HEK293T (cell line): ENCODE results near the gene POFUT2.

Source experiments
- CTCF ChIA-PET: fragments of 350-600 bp; formaldehyde crosslinking; extraction: SDS; loops from one replicate; lab custom pipeline; 2021; ENCODE audit warnings: antibody characterized with exemption, inconsistent platforms; lab: Yijun Ruan, JAX
- POLR2A ChIA-PET: fragments of 350-600 bp; formaldehyde crosslinking; extraction: SDS; loops from one replicate; lab custom pipeline; 2020; ENCODE audit warnings: antibody characterized with exemption, inconsistent platforms; lab: Yijun Ruan, JAX
- DNase-seq: peaks from one replicate; pipeline ENCODE4 v3.0.0; 2012; ENCODE audit warnings: mixed read lengths; ENCODE audit errors: extremely low spot score
- ARNT ChIP-seq: fragments of 450-650 bp; IDR thresholded peaks from 2 replicates; pipeline ENCODE4 v1.6.1; 2017; ENCODE audit warnings: mild to moderate bottlenecking
- BHLHE40 ChIP-seq: fragments of 450-650 bp; IDR thresholded peaks from 2 replicates; pipeline ENCODE4 v1.6.1; 2016; ENCODE audit warnings: mild to moderate bottlenecking, moderate library complexity, borderline replicate concordance
- CTBP1 ChIP-seq: fragments of 450-650 bp; IDR thresholded peaks from 2 replicates; pipeline ENCODE4 v1.6.1; 2016; ENCODE audit warnings: borderline replicate concordance
- ELF4 ChIP-seq: fragments of 450-650 bp; IDR thresholded peaks from 2 replicates; pipeline ENCODE4 v1.6.1; 2017; ENCODE audit warnings: antibody characterized with exemption
- FOXA1 ChIP-seq: fragments of 450-650 bp; IDR thresholded peaks from 2 replicates; pipeline ENCODE4 v1.6.1; 2016; ENCODE audit warnings: mild to moderate bottlenecking
- FOXK2 ChIP-seq: fragments of 450-650 bp; IDR thresholded peaks from 2 replicates; pipeline ENCODE4 v1.6.1; 2016; ENCODE audit warnings: mild to moderate bottlenecking
- FOXM1 ChIP-seq: fragments of 450-650 bp; IDR thresholded peaks from 2 replicates; pipeline ENCODE4 v1.6.1; 2017; ENCODE audit warnings: mild to moderate bottlenecking, borderline replicate concordance
- HDGF ChIP-seq: fragments of 450-650 bp; IDR thresholded peaks from 2 replicates; pipeline ENCODE4 v1.6.1; 2017; ENCODE audit warnings: antibody characterized with exemption, borderline replicate concordance
- L3MBTL2 ChIP-seq: fragments of 450-650 bp; conservative IDR thresholded peaks from 2 replicates; pipeline ENCODE4 v1.6.1; 2016; ENCODE audit warnings: mild to moderate bottlenecking
- LEF1 ChIP-seq: fragments of 450-650 bp; IDR thresholded peaks from 2 replicates; pipeline ENCODE4 v1.6.1; 2017; ENCODE audit warnings: mild to moderate bottlenecking, borderline replicate concordance
- NFRKB ChIP-seq: fragments of 450-650 bp; IDR thresholded peaks from 2 replicates; pipeline ENCODE4 v1.6.1; 2016; ENCODE audit warnings: mild to moderate bottlenecking, moderate library complexity
- SP1 ChIP-seq: fragments of 450-650 bp; IDR thresholded peaks from 2 replicates; pipeline ENCODE4 v1.6.1; 2017
- SUZ12 ChIP-seq: fragments of 450-650 bp; IDR thresholded peaks from 2 replicates; pipeline ENCODE4 v1.6.1; 2016; ENCODE audit warnings: mild to moderate bottlenecking
- TARDBP ChIP-seq: fragments of 450-650 bp; IDR thresholded peaks from 2 replicates; pipeline ENCODE4 v1.6.1; 2016
- ZNF384 ChIP-seq: fragments of 450-650 bp; IDR thresholded peaks from 2 replicates; pipeline ENCODE4 v1.6.1; 2016
- TF ChIP-seq, protein P1 (sequence below): fragments of 450-650 bp; IDR thresholded peaks from 2 replicates; pipeline ENCODE4 v1.6.1; 2016

The POFUT2 gene

DNA sequence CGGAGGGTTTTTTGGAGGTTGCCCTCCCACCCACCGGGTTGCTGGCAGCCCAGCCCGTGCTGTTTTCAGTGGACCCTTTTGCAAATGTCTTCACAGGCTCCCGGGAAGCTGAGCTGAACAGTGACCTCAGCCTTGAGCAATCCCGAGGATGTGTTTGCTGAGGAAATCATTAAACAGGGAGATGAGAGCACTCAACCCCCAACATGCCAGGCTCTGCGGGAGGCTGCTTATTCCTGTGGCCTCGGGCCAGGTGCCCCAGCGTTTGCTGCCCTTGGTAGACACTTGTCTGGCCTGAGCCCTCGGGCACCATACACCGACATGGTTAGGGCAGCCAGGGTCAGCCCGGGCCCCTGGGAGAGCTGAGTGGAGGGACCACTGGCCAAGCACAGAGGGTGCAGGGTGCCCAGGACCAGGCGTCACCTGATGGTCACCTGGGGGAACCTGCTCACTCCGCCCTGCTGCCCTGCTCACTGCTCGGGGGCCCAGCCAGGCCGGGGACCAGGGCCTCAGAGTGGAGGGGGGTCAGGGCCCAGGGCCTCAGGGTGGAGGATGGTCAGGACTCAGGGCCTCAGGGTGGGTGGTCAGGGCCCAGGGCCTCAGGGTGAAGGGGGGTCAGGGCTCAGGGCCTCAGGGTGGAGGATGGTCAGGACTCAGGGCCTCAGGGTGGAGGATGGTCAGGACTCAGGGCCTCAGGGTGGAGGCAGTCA is 42.5 kb upstream of the POFUT2 start:
- no peak for DNase-seq
- POLR2A ChIA-PET, result no interaction called here
- no peak for TF ChIP-seq NFRKB
- no peak for TF ChIP-seq TARDBP
- TF ChIP-seq, protein P1, sequence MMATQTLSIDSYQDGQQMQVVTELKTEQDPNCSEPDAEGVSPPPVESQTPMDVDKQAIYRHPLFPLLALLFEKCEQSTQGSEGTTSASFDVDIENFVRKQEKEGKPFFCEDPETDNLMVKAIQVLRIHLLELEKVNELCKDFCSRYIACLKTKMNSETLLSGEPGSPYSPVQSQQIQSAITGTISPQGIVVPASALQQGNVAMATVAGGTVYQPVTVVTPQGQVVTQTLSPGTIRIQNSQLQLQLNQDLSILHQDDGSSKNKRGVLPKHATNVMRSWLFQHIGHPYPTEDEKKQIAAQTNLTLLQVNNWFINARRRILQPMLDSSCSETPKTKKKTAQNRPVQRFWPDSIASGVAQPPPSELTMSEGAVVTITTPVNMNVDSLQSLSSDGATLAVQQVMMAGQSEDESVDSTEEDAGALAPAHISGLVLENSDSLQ, result no peak
- TF ChIP-seq CTBP1, result no peak; the same call in 1 of the 2 replicates
- TF ChIP-seq SP1, result no peak
- TF ChIP-seq BHLHE40, result no peak
- CTCF ChIA-PET, result no interaction called here

DNA sequence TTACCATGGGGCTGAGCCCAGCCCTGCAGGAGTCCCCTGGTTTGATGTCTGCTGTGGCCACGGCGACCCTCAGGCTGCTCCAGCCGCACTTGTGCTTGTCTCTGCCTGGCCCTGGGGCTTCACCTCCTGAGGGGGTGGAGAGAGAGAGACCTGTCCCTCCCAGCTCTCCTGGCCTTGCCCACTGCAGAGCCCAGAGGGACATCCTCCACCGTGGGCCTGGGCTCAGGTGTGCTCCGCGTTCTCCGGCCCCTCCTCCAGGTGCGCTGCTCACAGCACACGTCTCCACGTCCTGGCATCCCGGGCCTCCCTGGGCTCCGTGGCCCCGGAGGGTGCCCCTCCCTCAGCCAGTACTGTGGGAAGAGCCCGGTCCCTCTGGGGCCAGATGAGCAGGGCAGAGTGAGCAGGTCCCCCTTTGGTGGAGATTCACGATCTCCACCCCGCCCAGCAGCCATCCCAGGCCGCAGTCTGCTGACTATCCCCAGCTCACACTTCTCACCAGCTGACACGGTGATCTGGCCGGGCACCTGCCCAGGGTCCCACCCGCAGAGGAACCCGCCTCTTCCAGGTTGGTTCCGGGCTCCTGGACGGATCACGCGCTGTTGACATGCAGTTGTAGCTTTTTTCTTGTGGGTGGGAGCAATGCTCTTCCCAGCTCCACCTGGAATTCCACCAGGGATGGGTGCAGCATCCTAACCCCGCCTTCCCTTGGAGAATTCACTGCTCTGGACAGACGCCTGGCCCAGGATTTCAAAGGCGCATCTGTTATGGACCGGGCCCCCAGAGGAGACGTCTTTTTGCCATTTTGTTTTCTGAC is 41.8 kb upstream of the POFUT2 start:
- TF ChIP-seq FOXK2, result no peak
- TF ChIP-seq SUZ12, result no peak
- TF ChIP-seq BHLHE40, result no peak
- no peak for TF ChIP-seq CTBP1
- no peak for TF ChIP-seq SP1
- TF ChIP-seq FOXA1, result no peak
- TF ChIP-seq, protein P1, result no peak
- TF ChIP-seq TARDBP, result no peak
- no peak for TF ChIP-seq ZNF384
- no peak for TF ChIP-seq ELF4
- no peak for TF ChIP-seq ARNT
- TF ChIP-seq LEF1, result no peak
- TF ChIP-seq L3MBTL2, result no peak
- no peak for TF ChIP-seq HDGF
- no peak for TF ChIP-seq NFRKB
- no peak for TF ChIP-seq FOXM1
- ChIA-PET POLR2A (no interaction called here), CTCF (no interaction called here)
- no peak for DNase-seq

DNA sequence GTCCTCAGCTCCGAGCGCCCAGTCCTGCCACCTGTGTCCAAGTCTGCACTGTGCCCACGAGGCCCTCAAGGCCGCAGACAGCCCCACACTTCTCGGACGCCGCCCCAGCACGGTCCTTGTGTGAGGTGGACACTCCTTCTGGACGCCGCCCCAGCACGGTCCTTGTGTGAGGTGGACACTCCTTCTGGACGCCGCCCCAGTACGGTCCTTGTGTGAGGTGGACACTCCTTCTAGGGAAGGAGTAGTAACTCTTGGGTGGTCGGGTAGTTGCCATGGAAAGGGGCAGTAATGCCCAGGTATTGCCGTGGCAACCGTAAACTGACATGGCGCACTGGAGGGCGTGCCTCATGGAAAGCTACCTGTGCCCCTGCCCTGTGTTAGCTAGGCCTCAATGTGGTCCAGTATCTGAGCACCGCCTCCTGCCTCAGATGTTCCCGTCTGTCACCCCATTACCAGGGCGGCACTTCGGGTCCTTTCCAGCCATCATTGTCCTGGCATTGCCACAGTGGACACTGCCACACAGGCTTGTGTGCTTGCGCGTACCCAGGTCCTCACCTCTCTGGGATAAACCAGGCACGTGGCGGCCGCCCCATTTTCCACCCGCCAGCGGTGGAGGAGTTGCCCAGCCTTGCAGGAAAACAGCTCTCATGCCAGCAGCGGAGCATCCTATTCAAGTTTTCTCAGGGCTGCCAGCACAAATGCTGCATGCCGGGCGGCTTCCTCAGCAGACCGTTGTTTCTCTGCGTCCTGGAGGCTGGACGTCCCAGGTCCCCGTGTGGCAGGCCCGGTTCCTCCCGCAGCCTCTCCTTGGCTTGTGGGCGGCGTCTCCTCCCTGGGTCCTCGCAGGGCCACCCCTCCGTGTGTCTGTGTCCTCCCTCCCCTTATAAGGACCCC is 40.8 kb upstream of the POFUT2 start:
- TF ChIP-seq FOXA1, result no peak
- no peak for TF ChIP-seq L3MBTL2
- TF ChIP-seq FOXM1, result no peak
- no peak for TF ChIP-seq FOXK2
- no peak for TF ChIP-seq HDGF
- POLR2A ChIA-PET, result no interaction called here
- CTCF ChIA-PET, result no interaction called here

DNA sequence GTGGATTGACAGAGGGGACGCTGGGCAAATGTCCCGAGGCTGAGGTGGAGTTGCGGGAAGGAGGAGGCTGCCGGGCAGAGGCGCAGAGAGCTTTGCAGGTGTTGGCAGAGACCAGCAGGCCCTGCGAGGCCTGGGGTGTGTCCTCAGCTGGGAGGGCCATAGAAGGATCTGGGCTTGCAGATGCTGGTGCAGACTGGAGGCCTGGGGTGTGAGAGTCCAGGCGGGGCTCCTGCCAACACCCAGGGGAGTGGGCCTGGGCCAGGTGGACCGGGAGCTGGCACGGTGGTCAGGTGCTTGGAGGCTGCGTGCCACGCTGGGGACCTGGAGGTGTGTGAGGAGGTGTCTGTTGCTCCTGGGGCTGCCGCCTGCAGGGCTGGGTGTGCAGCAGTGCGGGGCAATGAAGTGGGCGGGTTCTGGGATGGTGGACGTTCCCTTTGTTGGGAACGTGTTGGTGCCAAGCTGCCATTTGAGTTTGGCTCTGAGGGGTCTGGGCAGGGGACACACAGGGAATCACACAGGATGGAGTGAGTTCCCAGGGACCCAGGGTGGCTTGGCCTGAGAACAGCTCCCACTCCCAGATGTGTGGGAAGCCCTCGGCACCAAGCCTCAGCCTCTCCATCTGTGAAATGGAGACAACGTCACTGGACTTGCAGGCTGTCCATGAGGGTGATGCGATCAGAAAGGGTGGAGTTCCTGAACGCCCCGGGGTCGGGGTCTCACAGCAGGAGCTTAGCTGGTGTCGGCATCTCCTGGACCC is 39.9 kb upstream of the POFUT2 start:
- DNase-seq, result no peak
- no peak for TF ChIP-seq ELF4
- POLR2A ChIA-PET, result no interaction called here
- CTCF ChIA-PET, result no interaction called here

More for the DNA sequence above, 40.8 kb upstream of the POFUT2 start:
- no peak for DNase-seq

DNA sequence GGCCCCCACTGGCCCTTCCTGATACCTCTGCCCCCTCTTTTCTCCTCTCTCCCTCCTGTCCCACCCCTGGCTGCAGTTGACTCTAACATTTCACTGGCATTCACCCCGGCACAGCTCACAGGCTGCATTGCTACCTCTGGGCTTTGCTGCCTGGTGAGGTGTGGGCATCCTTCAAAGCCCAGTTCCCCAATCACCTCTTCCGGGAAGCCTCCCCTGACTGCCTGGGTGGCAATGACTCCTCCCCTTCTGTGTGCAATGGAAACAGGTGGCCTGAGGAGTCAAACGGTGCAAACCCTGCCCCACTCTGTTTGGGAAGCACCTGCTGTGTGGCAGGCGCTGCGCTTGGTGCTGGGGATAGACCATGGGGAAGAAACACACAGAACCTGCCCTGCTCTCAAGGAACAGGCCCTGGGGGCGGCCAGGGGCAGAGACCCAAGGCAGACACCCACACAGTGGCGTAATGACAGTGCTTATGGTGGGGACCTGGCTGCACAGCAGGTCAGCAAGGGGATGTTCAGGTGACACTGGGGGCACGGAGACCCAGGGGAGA is 39.3 kb upstream of the POFUT2 start:
- no peak for TF ChIP-seq ELF4
- no peak for TF ChIP-seq HDGF
- TF ChIP-seq LEF1, result no peak
- no peak for TF ChIP-seq SUZ12
- ChIA-PET CTCF (no interaction called here), POLR2A (no interaction called here)
- no peak for DNase-seq

DNA sequence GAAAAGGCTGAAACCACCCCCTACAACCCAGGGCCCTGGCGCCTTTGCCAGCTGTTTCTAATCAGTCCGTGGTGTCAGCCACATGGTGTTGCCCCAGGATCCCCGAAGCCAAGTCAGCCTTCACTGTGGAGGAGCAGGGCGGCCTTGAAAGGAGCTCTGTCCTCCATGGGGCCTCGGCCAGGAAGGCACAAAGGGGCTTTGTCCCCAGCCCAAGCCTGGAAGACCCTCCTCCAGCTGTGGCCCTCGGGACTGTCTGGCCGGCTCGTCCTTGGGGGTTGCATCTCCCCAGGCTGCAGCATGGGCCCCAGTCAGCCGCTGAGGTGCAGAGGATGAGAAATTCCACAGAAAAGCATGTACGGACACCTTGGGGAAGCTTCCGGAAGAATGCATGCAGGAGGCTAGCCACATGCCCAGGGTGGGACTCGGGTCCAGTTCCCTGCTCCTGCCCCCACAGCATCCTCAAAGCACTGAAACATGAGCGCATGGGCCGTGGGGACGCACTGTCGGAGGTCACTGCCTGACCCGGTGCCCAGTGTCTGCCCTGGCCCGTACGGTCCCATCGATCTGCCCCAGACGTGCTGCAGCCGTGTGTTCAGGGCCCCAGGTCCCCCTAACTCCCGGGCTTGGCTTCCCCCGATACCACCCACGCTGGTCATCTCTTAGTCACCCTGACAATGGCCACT is 38.6 kb upstream of the POFUT2 start:
- ChIA-PET POLR2A (no interaction called here), CTCF (no interaction called here)
- DNase-seq, result no peak
- no peak for TF ChIP-seq FOXA1
- no peak for TF ChIP-seq ARNT
- TF ChIP-seq ZNF384, result no peak
- TF ChIP-seq SUZ12, result no peak
- no peak for TF ChIP-seq TARDBP
- no peak for TF ChIP-seq SP1
- no peak for TF ChIP-seq FOXM1
- no peak for TF ChIP-seq LEF1
- TF ChIP-seq ELF4, result no peak
- no peak for TF ChIP-seq NFRKB
- TF ChIP-seq, protein P1, result no peak
- no peak for TF ChIP-seq L3MBTL2
- no peak for TF ChIP-seq BHLHE40
- TF ChIP-seq FOXK2, result no peak
- no peak for TF ChIP-seq CTBP1
